H1 (cell line): ENCODE results near the gene SMAP2. TPM values are rescaled to one million over a fixed set of nuclear protein-coding genes. Genes with fewer than 3 reads are reported as not detected.

ENCODE experiments used
- CTCF ChIA-PET: fragments of 300-600 bp; sonication (Branson Sonifier 250); formaldehyde crosslinking; loops from one replicate; lab custom pipeline; 2021; ENCODE audit not compliant: partially characterized antibody; lab: Charles Lee
- POLR2A ChIA-PET: fragments of 300-600 bp; sonication (Branson Sonifier 250); formaldehyde crosslinking; loops from one replicate; lab custom pipeline; 2021; ENCODE audit warnings: inconsistent platforms; ENCODE audit not compliant: partially characterized antibody; lab: Charles Lee
- DNase-seq, 2 experiments: peaks; one replicate each; pipeline versions ENCODE4 v3.0.0 to v3.0.0-alpha.2; 2010 to 2022; ENCODE audit warnings: low spot score in 2 of 2, low read depth in 1 of 2, mixed read lengths in 1 of 2
- FAIRE-seq: peaks from 2 replicates; lab custom pipeline; 2011; peaks lifted over from hg19 to GRCh38; lab: Jason Lieb, UNC
- H2AFZ ChIP-seq: 2 replicates; pipeline ENCODE4 v1.8.1; 2012; ENCODE audit warnings: low read length, inconsistent platforms
- H2AK5ac ChIP-seq: 2 replicates; pipeline ENCODE4 v1.6.1; 2013; ENCODE audit warnings: low read depth, low read length
- H2BK120ac ChIP-seq: replicated peaks from 2 replicates; pipeline ENCODE3; 2013; ENCODE audit warnings: low read depth, low read length, inconsistent platforms
- H2BK12ac ChIP-seq: 2 replicates; pipeline ENCODE4 v1.6.1; 2013; ENCODE audit warnings: low read depth, low read length
- H2BK15ac ChIP-seq: 2 replicates; pipeline ENCODE4 v1.6.1; 2013; ENCODE audit warnings: low read length
- H2BK20ac ChIP-seq: 2 replicates; pipeline ENCODE4 v1.6.1; 2013; ENCODE audit warnings: low read length
- H2BK5ac ChIP-seq: 2 replicates; pipeline ENCODE4 v1.6.1; 2013; ENCODE audit warnings: low read depth, low read length
- H3K14ac ChIP-seq: 2 replicates; pipeline ENCODE4 v1.6.1; 2013; ENCODE audit warnings: inconsistent platforms; ENCODE audit not compliant: insufficient read length
- H3K18ac ChIP-seq: 2 replicates; pipeline ENCODE4 v1.6.1; 2013; ENCODE audit warnings: low read length; ENCODE audit errors: extremely low read depth
- H3K23ac ChIP-seq: 2 replicates; pipeline ENCODE4 v1.6.1; 2013; ENCODE audit warnings: inconsistent platforms; ENCODE audit not compliant: insufficient read length
- H3K23me2 ChIP-seq: 2 replicates; pipeline ENCODE4 v1.6.1; 2013; ENCODE audit warnings: low read depth, low read length
- H3K27ac ChIP-seq: 2 replicates; pipeline ENCODE4 v1.6.1; 2011; ENCODE audit warnings: low read depth, low read length, inconsistent platforms
- H3K27me3 ChIP-seq, 4 experiments: replicated peaks in 1 of 4; 1 replicate in 1 of 4; 2 replicates in 3 of 4; pipeline versions ENCODE4 v1.6.1 to v1.8.1; 2011 to 2013; ENCODE audit warnings: low read length in 3 of 4, mild to moderate bottlenecking in 3 of 4, inconsistent platforms in 2 of 4, mixed read lengths in 2 of 4, moderate library complexity in 1 of 4; ENCODE audit not compliant: control insufficient read depth in 3 of 4, insufficient read depth in 3 of 4; ENCODE audit errors: extremely low read depth in 1 of 4
- H3K36me3 ChIP-seq, 4 experiments: 2 replicates each; pipeline versions ENCODE4 v1.6.1 to v1.8.1; 2011 to 2013; ENCODE audit warnings: mild to moderate bottlenecking in 4 of 4, low read length in 3 of 4, moderate library complexity in 2 of 4, control low read depth in 1 of 4, inconsistent platforms in 1 of 4; ENCODE audit not compliant: insufficient read depth in 4 of 4, control insufficient read depth in 2 of 4
- H3K4ac ChIP-seq: replicated peaks from 2 replicates; pipeline ENCODE3; 2013; ENCODE audit warnings: low read length, low read depth, mixed read lengths, inconsistent platforms; ENCODE audit not compliant: insufficient read length
- H3K4me1 ChIP-seq, 4 experiments: replicated peaks in 1 of 4; 1 replicate in 1 of 4; 2 replicates in 3 of 4; pipeline versions ENCODE4 v1.6.1 to v1.8.1; 2011 to 2013; ENCODE audit warnings: low read length in 3 of 4, inconsistent platforms in 2 of 4, mixed read lengths in 1 of 4; ENCODE audit not compliant: insufficient read depth in 4 of 4, control insufficient read depth in 3 of 4
- H3K4me2 ChIP-seq, 2 experiments: 2 replicates each; pipeline versions ENCODE4 v1.6.1 to v1.8.1; 2011 to 2013; ENCODE audit warnings: low read depth in 2 of 2, low read length in 2 of 2, control low read depth in 1 of 2, inconsistent platforms in 1 of 2, mild to moderate bottlenecking in 1 of 2; ENCODE audit not compliant: insufficient read depth in 1 of 2
- H3K4me3 ChIP-seq, 4 experiments: fragments of 200-600, 300-600 bp in 1 of 4; sonication (generic), shearing (Covaris generic), sonication (Bioruptor Twin) in 1 of 4; 2 replicates each; pipeline versions ENCODE4 v1.5.1 to v1.8.1; 2011 to 2016; ENCODE audit warnings: low read length in 4 of 4, low read depth in 3 of 4, control low read depth in 2 of 4, inconsistent platforms in 2 of 4, mild to moderate bottlenecking in 2 of 4, mixed read lengths in 1 of 4, moderate library complexity in 1 of 4; ENCODE audit not compliant: insufficient read depth in 2 of 4; ENCODE audit errors: extremely low read depth in 1 of 4
- H3K56ac ChIP-seq: replicated peaks from 2 replicates; pipeline ENCODE3; 2013; ENCODE audit warnings: low read depth, mild to moderate bottlenecking, mixed read lengths, low read length, inconsistent platforms; ENCODE audit not compliant: insufficient read length
- H3K79me1 ChIP-seq: 2 replicates; pipeline ENCODE4 v1.6.1; 2013; ENCODE audit warnings: low read depth, low read length, control low read depth
- H3K79me2 ChIP-seq, 2 experiments: 2 replicates each; pipeline versions ENCODE4 v1.6.1 to v1.8.1; 2012 to 2013; ENCODE audit warnings: low read length in 2 of 2, mild to moderate bottlenecking in 2 of 2, inconsistent platforms in 1 of 2; ENCODE audit not compliant: insufficient read depth in 2 of 2, control insufficient read depth in 1 of 2
- H3K9ac ChIP-seq, 4 experiments: replicated peaks in 1 of 4; 1 replicate in 1 of 4; 2 replicates in 3 of 4; pipeline versions ENCODE4 v1.6.1 to v1.8.1; 2011 to 2013; ENCODE audit warnings: low read depth in 3 of 4, low read length in 3 of 4, control low read depth in 2 of 4, mild to moderate bottlenecking in 2 of 4, moderate library complexity in 2 of 4, inconsistent platforms in 1 of 4; ENCODE audit errors: extremely low read depth in 1 of 4
- H3K9me3 ChIP-seq, 2 experiments: 2 replicates each; pipeline versions ENCODE4 v1.6.1 to v1.8.1; 2012 to 2013; ENCODE audit warnings: mild to moderate bottlenecking in 2 of 2, moderate library complexity in 2 of 2, control low read depth in 1 of 2, inconsistent platforms in 1 of 2, low read depth in 1 of 2, low read length in 1 of 2, mixed read lengths in 1 of 2; ENCODE audit not compliant: insufficient read depth in 2 of 2
- H4K20me1 ChIP-seq, 2 experiments: replicated peaks in 1 of 2; 2 replicates each; pipeline versions ENCODE3 to v1.8.1; 2011 to 2013; ENCODE audit warnings: inconsistent platforms in 2 of 2, low read length in 2 of 2, mild to moderate bottlenecking in 1 of 2; ENCODE audit not compliant: insufficient read depth in 2 of 2, control insufficient read depth in 1 of 2
- H4K5ac ChIP-seq: 2 replicates; pipeline ENCODE4 v1.6.1; 2013; ENCODE audit warnings: low read length, low read depth, mixed read lengths, inconsistent platforms; ENCODE audit not compliant: insufficient read length
- H4K8ac ChIP-seq: 2 replicates; pipeline ENCODE4 v1.8.0; 2013; ENCODE audit warnings: mild to moderate bottlenecking, moderate library complexity, low read length, inconsistent platforms; ENCODE audit not compliant: insufficient read depth; ENCODE audit errors: extremely low read depth
- H4K91ac ChIP-seq: replicated peaks from 2 replicates; pipeline ENCODE3; 2013; ENCODE audit warnings: low read length, mixed read lengths, inconsistent platforms; ENCODE audit not compliant: insufficient read length
- CEBPB ChIP-seq: IDR thresholded peaks from 2 replicates; pipeline ENCODE4 v1.6.1; 2012; ENCODE audit warnings: low read depth, low read length
- CTBP2 ChIP-seq: IDR thresholded peaks from 2 replicates; pipeline ENCODE4 v1.7.0; 2011; ENCODE audit warnings: borderline replicate concordance, mild to moderate bottlenecking, moderate library complexity, mixed read lengths, low read length; ENCODE audit not compliant: insufficient read depth, insufficient read length
- GTF2F1 ChIP-seq: IDR thresholded peaks from 2 replicates; pipeline ENCODE4 v1.6.1; 2012; ENCODE audit warnings: low read depth, low read length, improper control_type of control experiment, borderline replicate concordance
- HDAC6 ChIP-seq: IDR thresholded peaks from one replicate; pipeline ENCODE4 v1.7.1; 2012; ENCODE audit warnings: low read depth, mild to moderate bottlenecking, inconsistent platforms, low read length, moderate library complexity
- RFX5 ChIP-seq: IDR thresholded peaks from 2 replicates; pipeline ENCODE4 v1.6.1; 2011; ENCODE audit warnings: low read depth, low read length, improper control_type of control experiment, borderline replicate concordance
- TAF7 ChIP-seq: optimal IDR thresholded peaks from 2 replicates; pipeline ENCODE3; 2011; ENCODE audit warnings: low read depth, mild to moderate bottlenecking, inconsistent platforms, low read length, moderate library complexity, borderline replicate concordance
- WGBS, 2 experiments: shearing (Covaris generic) in 1 of 2; methylation state at CpG; one replicate each; pipeline versions ENCODE4 v1.1.6 to v1.1.7; 2013 to 2015; ENCODE audit warnings: low lambda C conversion rate in 2 of 2, mixed read lengths in 2 of 2, inconsistent platforms in 1 of 2, low coverage in 1 of 2, missing lambda C conversion rate in 1 of 2; ENCODE audit not compliant: insufficient replicate concordance in 2 of 2, insufficient coverage in 1 of 2, insufficient read length in 1 of 2; ENCODE audit errors: extremely low coverage in 1 of 2, missing lambda C conversion rate in 1 of 2; 5-methylcytosine and 5-hydroxymethylcytosine counted together
- polyA plus RNA-seq, 7 experiments: library from polyadenylated mRNA; depleted of rRNA in 3 of 7; stranded (reverse) in 5 of 7; unstranded in 2 of 7; fragments of >200 nt in 5 of 7; fragments of 200-250 nt in 2 of 7; gene quantifications; 1 replicate in 5 of 7; 2 replicates in 1 of 7; 4 replicates in 1 of 7; pipeline versions ENCODE4 v1.2.1 to v1.2.3, GENCODE V29; 2011 to 2013; ENCODE audit warnings: missing spikeins in 2 of 7, mixed read lengths in 2 of 7
- total RNA-seq: library from RNA; stranded (reverse); fragmentation: NEBNext Ultra II Directional; extraction: Animal tissue kit (Norgen Biotek cat#: 25700); gene quantifications from 2 replicates; pipeline ENCODE4 v1.2.1, GENCODE V29; 2021

Gene SMAP2
- total and polyA plus RNA-seq, 2 of the 8 experiments (the other 6 are each of a cell fraction or from before 2014, with no cell fraction given): 4.3 to 5.5 TPM

- no peaks in the 10 kb centered on the region for H3K36me3 ChIP-seq
- no peak overlapping the region for H2BK15ac ChIP-seq
- no peak for DNase-seq
- H3K79me1 ChIP-seq: no peaks in the 10 kb centered on the region
- no peak overlapping the region for H2BK12ac ChIP-seq
- no peak overlapping the region for H3K27ac ChIP-seq
- no peaks in the 10 kb centered on the region for H3K27me3 ChIP-seq
- H3K14ac ChIP-seq: no peak overlapping the region
- no peak overlapping the region for H2BK5ac ChIP-seq
- no peak overlapping the region for H2AFZ ChIP-seq
- no peak for FAIRE-seq
- H4K91ac ChIP-seq: no peak overlapping the region
- no peak overlapping the region for H3K4ac ChIP-seq
- ChIA-PET CTCF (interaction anchor here (0.6 to 2.5 kb wide), 5 partner anchors 13 to 234 kb away, joined by 3 to 11 read pairs (median 3); partner anchors contain the start of gene SMAP2), POLR2A (no interaction called here)
- no peak overlapping the region for H3K4me2 ChIP-seq
- H4K5ac ChIP-seq: no peak overlapping the region
- H2BK20ac ChIP-seq: no peak overlapping the region
- no peak overlapping the region for H3K4me3 ChIP-seq
- H2AK5ac ChIP-seq: no peak overlapping the region
- no peak overlapping the region for H4K8ac ChIP-seq
- no peak overlapping the region for H3K23ac ChIP-seq
- WGBS, 2 experiments: 87% methylated on average over 3 of the region's 3 CpGs; no CpG with 5 or more reads in 1 of the 2 experiments
- H3K79me2 ChIP-seq: no peaks in the 10 kb centered on the region; a peak in 1 of 4 replicates
- no peak overlapping the region for H2BK120ac ChIP-seq
- no peaks in the 10 kb centered on the region for H3K9me3 ChIP-seq
- H3K23me2 ChIP-seq: no peaks in the 10 kb centered on the region; the same call in 1 of the 2 replicates
- no peak overlapping the region for H3K56ac ChIP-seq
- no peak for TF ChIP-seq GTF2F1
- no peak for TF ChIP-seq HDAC6
- TF ChIP-seq CEBPB: no peak
- TF ChIP-seq TAF7: no peak
- TF ChIP-seq CTBP2: no peak
- TF ChIP-seq RFX5: no peak
- peaks cover 0 to 4% (median under 1%) of the 10 kb centered on the region in 4 experiments; a peak in 1 of 7 replicates for H3K4me1 ChIP-seq
- H4K20me1 ChIP-seq: no peaks in the 10 kb centered on the region
- H3K18ac ChIP-seq: no peak overlapping the region
- H3K9ac ChIP-seq: no peak overlapping the region
Measured at GRCh38 chr1:40386359-40386723, 12.8 kb downstream of the SMAP2 start.
